HCT116 (cell line): ENCODE measurements around the gene LAMTOR1.

Experiments used
- ATF3 ChIP-seq: IDR thresholded peaks from 2 replicates; pipeline ENCODE4 v1.6.1; 2012
- CTCF ChIP-seq, 3 experiments: fragments of 200-600 bp in 1 of 3; sonication (generic) in 1 of 3; IDR thresholded peaks in 2 of 3; conservative IDR thresholded peaks in 1 of 3; 2 replicates each; pipeline ENCODE4 v1.5.1; 2012 to 2017; ENCODE audit warnings: low read depth in 2 of 3, low read length in 2 of 3, antibody characterized with exemption in 1 of 3, borderline replicate concordance in 1 of 3, control low read depth in 1 of 3, mild to moderate bottlenecking in 1 of 3, mixed read lengths in 1 of 3, mixed run types in 1 of 3, moderate library complexity in 1 of 3; ENCODE audit not compliant: insufficient read depth in 1 of 3
- EGR1 ChIP-seq: IDR thresholded peaks from 2 replicates; pipeline ENCODE4 v1.6.1; 2012; ENCODE audit warnings: low read depth
- EZH2phosphoT487 ChIP-seq: fragments of 200-600 bp; IDR thresholded peaks from 2 replicates; pipeline ENCODE4 v1.6.1; 2018; ENCODE audit warnings: antibody characterized with exemption, borderline replicate concordance
- RAD21 ChIP-seq: IDR thresholded peaks from 2 replicates; pipeline ENCODE4 v1.6.1; 2012; ENCODE audit warnings: low read depth, mild to moderate bottlenecking
- ZBTB33 ChIP-seq: IDR thresholded peaks from 2 replicates; pipeline ENCODE4 v1.6.1; 2011; ENCODE audit warnings: mild to moderate bottlenecking, low read length, moderate library complexity; ENCODE audit not compliant: insufficient replicate concordance; ENCODE audit errors: extremely low read depth

GRCh38 chr11:72048766-72049460 lies 54.2 kb downstream of the LAMTOR1 start:
- TF ChIP-seq EGR1 (no peak), ATF3 (no peak), CTCF (IDR thresholded peaks at IDR 0.05 in 2 of 3, conservative IDR thresholded peaks at IDR 0.05 in 1 of 3; ENCODE audit: borderline replicate concordance in 1 of 3, insufficient read depth in 1 of 3, low read depth in 2 of 3, low read length in 2 of 3) (no peak), ZBTB33 (no peak), RAD21 (no peak), EZH2phosphoT487 (no peak)
